B cell (primary cell): Measurements from ENCODE around the gene CACNA2D3.

Source experiments
- CTCF ChIP-seq: fragments of 200-600 bp; IDR thresholded peaks from one replicate; pipeline ENCODE4 v1.8.0; 2022; ENCODE audit warnings: antibody characterized with exemption, mild to moderate bottlenecking
- EZH2 ChIP-seq: IDR thresholded peaks from 2 replicates; pipeline ENCODE4 v1.6.1; 2012; ENCODE audit warnings: borderline replicate concordance, low read depth, mild to moderate bottlenecking, moderate library complexity, low read length; ENCODE audit not compliant: insufficient read depth, poor library complexity, severe bottlenecking

- TF ChIP-seq CTCF (no peak), EZH2 (no peak)
Measured at GRCh38 chr3:54211097-54211496, 88.7 kb downstream of the CACNA2D3 start.
